Measurements from ENCODE around the gene HS6ST1. TPM values are rescaled to one million over a fixed set of nuclear protein-coding genes. Genes with fewer than 3 reads are reported as not detected.
"Not testable (repeated sequence)": the region's sequence is repeated elsewhere in the genome, so short reads cannot be mapped to it uniquely, and the experiment has no call there.

Gene HS6ST1
- total RNA-seq, 2 donors from 2014 or later: 20.5 to 40.4 TPM

- DNase-seq (peak; percentile 9 to 43), ATAC-seq (no peak)
- intact Hi-C loops (cut with DNase I, micrococcal nuclease): loop anchor here in 1 of 2 donors (10.0 kb wide), 1 partner anchor 409 kb away; no protein-coding TSS in a partner anchor
These were observed 7.0 kb upstream of the HS6ST1 start for GRCh38 chr2:128325611-128326181.

DNA sequence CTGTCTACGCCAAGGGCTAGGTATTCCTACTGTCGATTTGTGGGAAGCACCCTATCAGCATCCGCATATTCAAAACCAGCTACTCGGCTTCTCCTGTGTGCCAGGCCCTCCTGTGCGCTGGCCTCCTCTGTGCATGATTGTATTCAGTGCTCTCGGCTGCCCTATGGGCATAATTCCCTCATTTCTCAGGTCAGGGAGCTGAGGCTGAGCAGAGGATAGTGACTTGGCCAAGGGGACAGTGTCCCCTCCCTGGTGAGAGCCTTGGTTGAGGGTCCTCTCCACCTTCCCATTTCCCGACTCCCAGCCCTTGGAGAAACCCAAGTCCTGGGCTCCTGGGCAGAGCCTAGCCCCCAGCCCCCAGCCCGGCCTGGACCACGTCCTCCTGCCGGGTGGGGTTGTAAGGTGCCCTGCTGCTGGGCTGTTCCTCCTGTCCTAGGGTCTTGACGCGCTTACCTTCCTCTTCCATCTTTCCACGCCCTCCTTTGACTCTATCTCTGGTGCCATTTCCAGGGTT, 6.3 kb upstream of the HS6ST1 start:
- ATAC-seq (no peak), DNase-seq (no peak)
- intact Hi-C loops (cut with DNase I, micrococcal nuclease): loop anchor here in 1 of 2 donors (10.0 kb wide), 1 partner anchor 410 kb away; no protein-coding TSS in a partner anchor

DNA sequence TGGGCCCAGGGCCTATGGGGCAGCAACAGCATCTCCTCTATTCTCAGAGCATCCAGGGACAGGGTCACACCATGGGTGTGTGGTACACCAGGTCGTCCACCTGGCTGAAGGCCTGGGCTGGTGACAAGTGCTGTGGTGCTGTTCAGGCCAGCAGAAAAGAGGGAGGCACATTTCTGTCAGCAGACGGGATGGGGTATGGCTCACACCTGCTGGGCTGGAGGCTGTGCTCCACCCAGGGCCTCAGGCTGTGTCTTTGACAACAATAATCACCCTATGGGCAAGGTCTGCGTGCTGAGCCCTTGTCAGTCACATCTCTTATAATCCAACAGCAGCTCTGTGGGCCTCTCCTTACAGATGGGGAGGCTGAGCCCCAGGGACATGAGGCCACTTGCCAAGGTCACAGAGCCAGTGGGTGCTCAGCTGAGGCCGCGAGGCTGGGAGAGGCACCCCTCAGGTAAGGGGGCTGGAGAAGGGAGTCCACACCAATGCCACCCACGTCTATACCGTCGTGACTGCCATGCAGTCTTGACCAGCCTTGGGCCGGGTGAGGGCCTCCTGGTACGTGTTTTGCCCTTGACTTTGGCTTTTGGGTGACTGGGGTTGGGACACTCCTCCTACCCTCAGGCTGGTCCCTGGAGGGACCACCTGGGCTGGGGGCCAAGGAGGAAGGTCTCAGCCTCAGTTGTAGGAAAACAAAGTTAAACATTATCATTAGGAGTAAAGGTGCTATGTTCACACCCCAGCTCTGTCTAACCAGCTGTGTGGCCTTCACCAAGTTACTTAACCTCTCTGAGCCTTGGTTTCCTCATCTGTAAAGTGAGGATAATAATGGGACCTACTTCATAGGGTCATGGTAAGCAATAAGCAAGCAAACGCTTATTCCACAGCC, 5.6 kb upstream of the HS6ST1 start:
- intact Hi-C loops (cut with DNase I, micrococcal nuclease): loop anchor here in 1 of 2 donors (10.0 kb wide), 1 partner anchor 411 kb away; no protein-coding TSS in a partner anchor
- DNase-seq (no peak), ATAC-seq (no peak)

GRCh38 chr2:128323555-128323931, 4.9 kb upstream of the HS6ST1 start:
- intact Hi-C loops (cut with DNase I, micrococcal nuclease): loop anchor here in 1 of 2 donors (10.0 kb wide), 1 partner anchor 411 kb away; no protein-coding TSS in a partner anchor
- no peak for ATAC-seq
- no peak for DNase-seq

DNA sequence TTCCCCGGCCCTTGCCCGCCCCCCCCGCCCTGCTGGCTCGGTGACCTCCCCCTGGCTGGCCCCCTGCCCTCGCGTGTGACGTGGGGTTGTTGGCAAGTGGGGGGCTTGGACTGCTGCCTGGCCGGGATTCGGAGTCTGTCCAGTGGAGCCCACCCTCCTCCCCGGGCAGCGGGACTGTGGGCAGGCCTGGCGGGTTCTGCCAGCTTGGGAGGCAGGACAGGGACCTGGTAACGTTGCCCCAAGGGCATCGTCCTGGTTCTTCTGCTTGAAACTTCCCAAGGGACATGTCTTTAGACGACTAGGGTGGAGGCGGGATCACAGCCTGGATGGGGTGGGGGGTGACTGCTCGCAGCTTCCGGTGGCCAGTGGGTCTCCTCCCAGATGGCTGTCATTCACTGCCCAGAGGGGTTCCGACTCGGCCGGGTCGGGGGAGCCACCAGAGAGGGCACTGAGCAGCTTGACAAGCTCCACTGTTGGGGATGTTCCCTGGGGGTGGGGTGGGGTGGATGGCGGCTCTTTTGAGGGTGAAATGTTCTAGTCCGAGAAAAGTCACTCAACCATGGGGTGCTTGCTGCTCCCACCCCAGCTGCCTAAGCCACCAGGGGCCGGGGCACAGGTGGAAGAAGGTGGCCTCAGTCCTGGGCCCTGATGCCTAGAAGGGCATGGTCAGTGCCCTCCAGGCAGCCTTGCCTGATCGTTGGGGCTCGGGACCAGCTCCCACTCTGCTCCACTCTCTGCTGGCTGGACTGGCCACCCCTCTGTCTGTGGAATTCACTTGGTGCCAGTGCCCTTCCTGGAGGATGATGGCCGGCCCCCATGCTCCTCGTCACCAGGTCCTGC, 4.3 kb upstream of the HS6ST1 start:
- intact Hi-C loops (cut with DNase I, micrococcal nuclease): loop anchor here in 1 of 2 donors (10.0 kb wide), 1 partner anchor 412 kb away; no protein-coding TSS in a partner anchor
- DNase-seq: peak in 1 of 2 donors; percentile 22
- no peak for ATAC-seq

GRCh38 chr2:128321784-128322714, 3.4 kb upstream of the HS6ST1 start:
- intact Hi-C loops (cut with DNase I, micrococcal nuclease): loop anchor here in 1 of 2 donors (10.0 kb wide), 1 partner anchor 413 kb away; no protein-coding TSS in a partner anchor
- ATAC-seq: peak; percentile 66
- DNase-seq: peak; percentile 68 to 88

GRCh38 chr2:128320906-128321771, 2.5 kb upstream of the HS6ST1 start:
- no peak for ATAC-seq

DNA sequence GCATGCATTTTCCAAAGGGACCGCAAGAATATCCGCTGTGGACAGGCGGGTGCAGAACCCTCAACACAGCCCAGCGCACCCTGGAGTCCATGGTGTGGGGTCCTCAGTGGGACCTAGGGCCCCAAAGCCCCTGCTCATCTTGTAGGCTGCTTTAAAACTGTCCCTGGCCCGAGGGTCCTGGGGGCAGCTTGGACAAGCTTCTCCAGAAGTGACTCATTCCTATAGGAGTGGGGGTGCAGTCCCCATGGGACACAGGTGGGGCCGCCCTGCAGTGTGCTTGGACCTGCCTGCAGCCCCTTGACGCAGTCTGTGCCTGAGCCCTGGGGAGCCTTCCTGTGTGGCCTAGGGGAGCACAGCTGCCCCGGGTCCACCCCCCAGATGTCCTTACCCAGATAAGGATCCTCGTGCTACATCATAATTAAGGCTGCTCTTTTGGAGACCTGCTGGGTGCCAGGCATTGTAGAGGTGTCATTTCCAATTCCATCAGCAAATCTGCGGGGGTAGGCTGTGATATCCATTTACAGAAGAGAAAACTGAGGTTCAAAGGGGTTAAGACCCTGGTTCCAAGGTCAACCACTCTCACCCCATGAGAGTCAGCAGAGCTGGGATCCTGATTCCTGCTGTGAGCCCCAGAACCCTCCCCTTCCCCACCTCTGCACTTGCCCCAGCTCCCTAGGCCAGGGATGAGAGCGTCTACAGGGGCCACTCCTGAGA, 1.7 kb upstream of the HS6ST1 start:
- intact Hi-C loops (cut with DNase I, micrococcal nuclease): loop anchor here in 1 of 2 donors (10.0 kb wide), 1 partner anchor 414 kb away; no protein-coding TSS in a partner anchor
- DNase-seq: no peak
- no peak for ATAC-seq

More at GRCh38 chr2:128320906-128321771, 2.5 kb upstream of the HS6ST1 start:
- no peak for DNase-seq
- intact Hi-C loops (cut with DNase I, micrococcal nuclease): loop anchor here in 1 of 2 donors (10.0 kb wide), 1 partner anchor 414 kb away; no protein-coding TSS in a partner anchor

GRCh38 chr2:128319631-128320191, 1.0 kb upstream of the HS6ST1 start:
- ATAC-seq: no peak
- DNase-seq: no peak
- intact Hi-C loops (cut with DNase I, micrococcal nuclease): loop anchor here in 1 of 2 donors (10.0 kb wide), 1 partner anchor 415 kb away; no protein-coding TSS in a partner anchor

GRCh38 chr2:128318245-128318644, 423 bp downstream of the HS6ST1 start:
- ATAC-seq: peak; percentile 4
- intact Hi-C loops (cut with DNase I, micrococcal nuclease); DNase-seq: not testable (repeated sequence)

GRCh38 chr2:128317899-128318225, 806 bp downstream of the HS6ST1 start:
- DNase-seq; intact Hi-C loops (cut with DNase I, micrococcal nuclease): not testable (repeated sequence)
- ATAC-seq: peak; percentile 12

DNA sequence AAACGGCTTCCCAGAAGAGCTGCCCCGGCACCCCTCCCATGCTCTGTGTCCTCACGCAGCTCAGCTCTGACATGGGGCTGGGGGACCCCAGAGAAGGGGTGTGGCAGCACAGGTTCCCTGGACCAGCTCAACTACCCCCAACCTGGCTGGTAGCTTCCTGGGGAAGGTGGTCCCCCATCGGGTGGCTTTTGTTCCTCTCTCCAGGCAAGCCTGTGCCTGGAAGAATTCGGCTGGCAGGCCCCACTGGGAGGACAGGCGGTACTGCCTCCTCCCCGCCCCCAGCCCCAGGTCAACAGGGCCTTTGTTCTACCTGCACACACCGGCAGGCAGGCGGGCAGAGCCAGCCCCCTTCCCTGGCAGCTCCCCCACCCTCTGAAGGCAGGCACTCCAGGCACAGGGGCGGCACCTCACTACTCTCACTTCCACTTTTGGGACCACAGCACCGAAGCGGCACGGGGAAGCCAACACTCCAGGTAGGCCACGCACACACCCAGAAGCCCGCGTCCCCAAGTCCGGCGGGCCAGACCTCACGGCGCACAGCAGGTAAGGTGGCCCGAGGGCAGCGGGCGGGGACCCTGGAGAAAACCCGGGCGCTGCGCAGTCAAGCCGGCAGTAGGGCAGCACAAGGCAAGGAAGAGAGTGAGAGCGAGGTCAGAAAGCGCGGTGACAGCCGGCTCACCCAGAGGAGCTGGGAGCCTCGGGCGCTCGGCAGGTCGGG, 1.3 kb downstream of the HS6ST1 start:
- peak; percentile 43 to 55 for DNase-seq
- ATAC-seq: peak; percentile 15
- intact Hi-C loops (cut with DNase I, micrococcal nuclease): no loop called here

GRCh38 chr2:128316777-128317180, 1.9 kb downstream of the HS6ST1 start:
- peak; percentile 17 to 24 for DNase-seq
- intact Hi-C loops (cut with DNase I, micrococcal nuclease): no loop called here
- no peak for ATAC-seq

GRCh38 chr2:128315829-128316776, 2.6 kb downstream of the HS6ST1 start:
- intact Hi-C loops (cut with DNase I, micrococcal nuclease): no loop called here
- DNase-seq (peak; percentile 20 to 24), ATAC-seq (no peak)
